ENCODE data around the gene PYM1. TPM values are rescaled to one million over a fixed set of nuclear protein-coding genes. Genes with fewer than 3 reads are reported as not detected.

PYM1 gene
- total and polyA plus RNA-seq, 2 of the 4 experiments (the other 2 are of a cell fraction) = 26.5 to 27.8 TPM

DNA sequence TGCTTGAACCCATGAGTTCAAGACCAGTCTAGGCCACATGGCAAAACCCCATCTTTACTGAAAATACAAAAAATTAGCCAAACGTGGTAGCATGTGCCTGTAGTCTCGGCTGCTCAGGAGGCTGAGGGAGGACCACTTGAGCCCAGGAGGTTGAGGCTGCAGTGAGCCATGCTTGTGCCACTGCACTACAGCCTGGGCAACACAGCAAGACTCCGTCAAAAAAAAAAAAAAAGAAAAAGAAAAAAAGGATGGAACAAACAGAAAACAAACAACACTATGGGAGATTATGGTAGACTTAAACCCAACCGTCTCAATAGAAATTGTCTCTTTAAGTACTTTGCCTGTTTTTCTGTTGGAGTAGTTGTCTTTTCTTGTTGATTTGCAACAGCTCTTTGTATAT lies 36.4 kb downstream of the PYM1 start:
- Histone ChIP-seq H3K27ac (ENCODE audit: insufficient read depth, low read length) (no peak overlapping the region), H2BK120ac (ENCODE audit: low read depth, low read length) (no peak overlapping the region), H2AK5ac (ENCODE audit: low read depth, low read length) (no peak overlapping the region), H2BK15ac (ENCODE audit: low read depth, low read length) (no peak overlapping the region), H4K5ac (ENCODE audit: low read depth, low read length) (no peak overlapping the region), H3K56ac (ENCODE audit: extremely low read depth, insufficient read depth, low read length) (no peak overlapping the region), H3K9me3 (ENCODE audit: control insufficient read depth, insufficient read depth, low read length) (no peaks in the 10 kb centered on the region), H2AFZ (replicated peaks; ENCODE audit: low read length, poor library complexity) (no peak overlapping the region), H3K27me3 (ENCODE audit: control insufficient read depth, insufficient read depth, low read length) (no peaks in the 10 kb centered on the region), H2AK9ac (replicated peaks; ENCODE audit: low read depth, low read length, poor library complexity) (no peak overlapping the region), H3K4me1 (ENCODE audit: control insufficient read depth, insufficient read depth, low read length) (no peaks in the 10 kb centered on the region), H2BK5ac (ENCODE audit: low read depth, low read length, poor library complexity, severe bottlenecking) (no peak overlapping the region), H3K4ac (ENCODE audit: low read depth, low read length) (no peak overlapping the region), H3K4me3 (ENCODE audit: insufficient read depth, low read depth, low read length) (no peak overlapping the region), H3K4me2 (ENCODE audit: low read depth, low read length) (no peak overlapping the region), H3K23ac (ENCODE audit: low read depth, low read length) (no peak overlapping the region), H4K20me1 (ENCODE audit: insufficient read depth, low read length) (no peaks in the 10 kb centered on the region), H4K8ac (ENCODE audit: low read depth in 2 of 2, low read length in 2 of 2) (no peak overlapping the region), H4K91ac (ENCODE audit: insufficient read depth, low read depth, low read length) (no peak overlapping the region), H3K18ac (ENCODE audit: low read depth, low read length) (no peak overlapping the region), H3K79me1 (ENCODE audit: low read depth in 1 of 2, low read length in 2 of 2) (no peaks in the 10 kb centered on the region), H3K9ac (ENCODE audit: low read depth, low read length) (no peak overlapping the region), H2BK20ac (ENCODE audit: low read depth, low read length) (no peak overlapping the region), H3K14ac (replicated peaks; ENCODE audit: low read depth, low read length) (no peak overlapping the region), H3K36me3 (ENCODE audit: control insufficient read depth, insufficient read depth, low read length) (no peaks in the 10 kb centered on the region), H3K9me1 (ENCODE audit: insufficient read depth, low read length) (no peaks in the 10 kb centered on the region)
- dilution Hi-C loops (cut with HindIII; ENCODE audit: low sequenced_read_pairs, unreplicated experiment) = no loop called here
- DNase-seq (no peak), ATAC-seq (ENCODE audit: low read depth) (no peak)
- 55% methylated on average over 2 of the region's 4 CpGs; no CpG with 5 or more reads in 1 of the 2 experiments for WGBS, 2 experiments (ENCODE audit: extremely low coverage in 2 of 2, insufficient read length in 1 of 2)
- in situ Hi-C loops (cut with MboI; ENCODE audit: low sequenced_read_pairs) = no loop called here
- ChIA-PET POLR2A (ENCODE audit: unreplicated experiment) (no interaction called here), CTCF (no interaction called here)
- no TSS peak for BruUV-seq (replicated peaks)
- intact Hi-C loops (cut with micrococcal nuclease) = no loop called here
- no peak for TF ChIP-seq RFX5 (IDR thresholded peaks at IDR 0.05; ENCODE audit: low read depth, low read length)
- TF ChIP-seq, protein P1, sequence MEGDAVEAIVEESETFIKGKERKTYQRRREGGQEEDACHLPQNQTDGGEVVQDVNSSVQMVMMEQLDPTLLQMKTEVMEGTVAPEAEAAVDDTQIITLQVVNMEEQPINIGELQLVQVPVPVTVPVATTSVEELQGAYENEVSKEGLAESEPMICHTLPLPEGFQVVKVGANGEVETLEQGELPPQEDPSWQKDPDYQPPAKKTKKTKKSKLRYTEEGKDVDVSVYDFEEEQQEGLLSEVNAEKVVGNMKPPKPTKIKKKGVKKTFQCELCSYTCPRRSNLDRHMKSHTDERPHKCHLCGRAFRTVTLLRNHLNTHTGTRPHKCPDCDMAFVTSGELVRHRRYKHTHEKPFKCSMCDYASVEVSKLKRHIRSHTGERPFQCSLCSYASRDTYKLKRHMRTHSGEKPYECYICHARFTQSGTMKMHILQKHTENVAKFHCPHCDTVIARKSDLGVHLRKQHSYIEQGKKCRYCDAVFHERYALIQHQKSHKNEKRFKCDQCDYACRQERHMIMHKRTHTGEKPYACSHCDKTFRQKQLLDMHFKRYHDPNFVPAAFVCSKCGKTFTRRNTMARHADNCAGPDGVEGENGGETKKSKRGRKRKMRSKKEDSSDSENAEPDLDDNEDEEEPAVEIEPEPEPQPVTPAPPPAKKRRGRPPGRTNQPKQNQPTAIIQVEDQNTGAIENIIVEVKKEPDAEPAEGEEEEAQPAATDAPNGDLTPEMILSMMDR (conservative IDR thresholded peaks at IDR 0.05; ENCODE audit: low read depth, low read length) = no peak
- TF ChIP-seq MXI1 (IDR thresholded peaks at IDR 0.05; ENCODE audit: borderline replicate concordance, low read depth, low read length) = no peak
- TF ChIP-seq MAFK (IDR thresholded peaks at IDR 0.05; ENCODE audit: low read depth, low read length) = no peak
- TF ChIP-seq CHD1 (IDR thresholded peaks at IDR 0.05; ENCODE audit: low read depth, low read length) = no peak
- TF ChIP-seq POLR2A (IDR thresholded peaks at IDR 0.05; ENCODE audit: low read depth, low read length) = no peak
- TF ChIP-seq RCOR1 (IDR thresholded peaks at IDR 0.05; ENCODE audit: insufficient replicate concordance, low read length) = no peak
- no peak for TF ChIP-seq CEBPB (IDR thresholded peaks at IDR 0.05; ENCODE audit: low read depth, low read length)
- TF ChIP-seq, protein P2, sequence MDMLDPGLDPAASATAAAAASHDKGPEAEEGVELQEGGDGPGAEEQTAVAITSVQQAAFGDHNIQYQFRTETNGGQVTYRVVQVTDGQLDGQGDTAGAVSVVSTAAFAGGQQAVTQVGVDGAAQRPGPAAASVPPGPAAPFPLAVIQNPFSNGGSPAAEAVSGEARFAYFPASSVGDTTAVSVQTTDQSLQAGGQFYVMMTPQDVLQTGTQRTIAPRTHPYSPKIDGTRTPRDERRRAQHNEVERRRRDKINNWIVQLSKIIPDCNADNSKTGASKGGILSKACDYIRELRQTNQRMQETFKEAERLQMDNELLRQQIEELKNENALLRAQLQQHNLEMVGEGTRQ (IDR thresholded peaks at IDR 0.05; ENCODE audit: low read depth, low read length) = no peak
- TF ChIP-seq FOS (IDR thresholded peaks at IDR 0.05; ENCODE audit: low read depth, low read length) = no peak
- no peak for TF ChIP-seq RAD21 (IDR thresholded peaks at IDR 0.05; ENCODE audit: low read length)
- TF ChIP-seq MAZ (IDR thresholded peaks at IDR 0.05; ENCODE audit: borderline replicate concordance, low read depth, low read length) = no peak
- TF ChIP-seq SMC3 (IDR thresholded peaks at IDR 0.05; ENCODE audit: low read depth, low read length) = no peak
- TF ChIP-seq BHLHE40 (IDR thresholded peaks at IDR 0.05; ENCODE audit: low read depth, low read length) = no peak
- TF ChIP-seq NFE2L2 (IDR thresholded peaks at IDR 0.05; ENCODE audit: low read depth, low read length) = no peak

All from IMR-90 (cell line).